Neural cell (in vitro differentiated cells): ENCODE results near the gene COL16A1.

Source experiments
- CTCF ChIP-seq: fragments of 450-650 bp; IDR thresholded peaks from 2 replicates; pipeline ENCODE4 v1.5.1; 2014; ENCODE audit warnings: antibody characterized with exemption, mild to moderate bottlenecking, moderate library complexity; ENCODE audit not compliant: poor library complexity, severe bottlenecking
- EP300 ChIP-seq: fragments of 450-650 bp; conservative IDR thresholded peaks from 2 replicates; pipeline ENCODE4 v1.6.1; 2014; ENCODE audit warnings: antibody characterized with exemption, mild to moderate bottlenecking, moderate library complexity; ENCODE audit not compliant: poor library complexity, severe bottlenecking
- MXI1 ChIP-seq: fragments of 450-650 bp; conservative IDR thresholded peaks from 2 replicates; pipeline ENCODE4 v1.6.1; 2014; ENCODE audit warnings: antibody characterized with exemption, mild to moderate bottlenecking; ENCODE audit not compliant: poor library complexity, severe bottlenecking
- POLR2AphosphoS5 ChIP-seq: IDR thresholded peaks from 2 replicates; pipeline ENCODE4 v1.6.1; 2012
- RAD21 ChIP-seq: fragments of 450-650 bp; conservative IDR thresholded peaks from 2 replicates; pipeline ENCODE4 v1.6.1; 2014; ENCODE audit warnings: antibody characterized with exemption, mild to moderate bottlenecking, moderate library complexity
- REST ChIP-seq: IDR thresholded peaks from 2 replicates; pipeline ENCODE4 v1.6.1; 2012; ENCODE audit warnings: borderline replicate concordance

GRCh38 chr1:31665234-31665878 is 38.5 kb downstream of the COL16A1 start:
- no peak for TF ChIP-seq CTCF
- TF ChIP-seq RAD21, result no peak
- no peak for TF ChIP-seq REST
- TF ChIP-seq EP300, result no peak
- no peak for TF ChIP-seq MXI1
- TF ChIP-seq POLR2AphosphoS5, result no peak
